Measurements from ENCODE around the gene CDH4.

DNA sequence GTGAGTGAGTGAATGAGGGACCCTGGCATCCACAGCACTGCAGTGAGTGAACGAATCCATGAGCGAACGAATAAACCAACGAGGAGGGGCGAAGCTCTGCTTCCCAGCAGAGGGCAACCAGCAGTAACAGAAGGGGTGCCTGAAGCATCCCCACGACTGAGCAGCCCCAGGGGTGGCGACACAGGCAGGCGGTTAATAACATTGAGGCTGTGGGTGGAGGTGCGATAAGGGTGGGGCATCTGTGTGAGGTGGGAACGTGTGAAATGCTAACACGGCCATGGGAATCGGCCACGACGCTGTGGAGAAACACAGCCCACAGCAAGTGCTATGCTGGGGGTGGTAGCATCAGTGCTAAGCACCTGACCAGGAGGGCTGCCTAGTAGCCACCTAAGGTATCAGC lies 737.7 kb downstream of the CDH4 start:
- TF ChIP-seq POLR2A (IDR thresholded peaks at IDR 0.05; ENCODE audit: low read length) (no peak), GATA1 (IDR thresholded peaks at IDR 0.05; ENCODE audit: low read depth, low read length) (no peak)
